Karpas-422 (cell line): ENCODE results near the gene NR5A1. TPM values are rescaled to one million over a fixed set of nuclear protein-coding genes. Genes with fewer than 3 reads are reported as not detected.

Experiments used
- DNase-seq: peaks from one replicate; pipeline ENCODE4 v3.0.0-alpha.2; 2015
- H2AFZ ChIP-seq: fragments of 200-600 bp; sonication (generic); 2 replicates; pipeline ENCODE4 v1.6.1; 2014; ENCODE audit warnings: antibody characterized with exemption, low read length, mixed read lengths
- H3K27ac ChIP-seq: fragments of 200-600 bp; sonication (generic); 2 replicates; pipeline ENCODE4 v1.5.1; 2014; ENCODE audit warnings: mild to moderate bottlenecking, low read length, moderate library complexity
- H3K27me3 ChIP-seq: fragments of 200-600 bp; sonication (generic); 2 replicates; pipeline ENCODE4 v1.6.1; 2014; ENCODE audit warnings: low read length, mixed read lengths
- H3K36me3 ChIP-seq: fragments of 200-600 bp; sonication (generic); 2 replicates; pipeline ENCODE4 v1.6.1; 2014; ENCODE audit warnings: low read length, mixed read lengths; ENCODE audit not compliant: insufficient read depth
- H3K4me1 ChIP-seq: fragments of 200-600 bp; sonication (generic); 2 replicates; pipeline ENCODE4 v1.6.1; 2014; ENCODE audit warnings: mild to moderate bottlenecking, low read length, mixed read lengths
- H3K4me2 ChIP-seq: fragments of 200-600 bp; sonication (generic); 2 replicates; pipeline ENCODE4 v1.6.1; 2014; ENCODE audit warnings: low read length, low read depth, mild to moderate bottlenecking; ENCODE audit not compliant: poor library complexity, severe bottlenecking
- H3K4me3 ChIP-seq: fragments of 200-600 bp; sonication (generic); 2 replicates; pipeline ENCODE4 v1.5.1; 2014; ENCODE audit warnings: mild to moderate bottlenecking, antibody characterized with exemption, low read length, mixed read lengths
- H3K79me2 ChIP-seq: fragments of 200-600 bp; sonication (generic); 2 replicates; pipeline ENCODE4 v1.6.1; 2014; ENCODE audit warnings: mild to moderate bottlenecking, low read length, mixed read lengths
- H3K9ac ChIP-seq: fragments of 200-600 bp; sonication (generic); 2 replicates; pipeline ENCODE4 v1.6.0; 2014; ENCODE audit warnings: low read length
- H3K9me2 ChIP-seq: fragments of 200-600 bp; sonication (generic), shearing (Covaris generic); replicated peaks from 2 replicates; pipeline ENCODE4 v1.6.0; 2014; ENCODE audit warnings: mild to moderate bottlenecking, low read length, moderate library complexity; ENCODE audit not compliant: insufficient read depth
- H3K9me3 ChIP-seq: fragments of 300-700, 200-600 bp; sonication (generic); 2 replicates; pipeline ENCODE4 v1.6.1; 2014; ENCODE audit warnings: low read length, mixed read lengths
- H4K20me1 ChIP-seq: fragments of 200-600 bp; sonication (generic); 2 replicates; pipeline ENCODE4 v1.6.1; 2014; ENCODE audit warnings: mild to moderate bottlenecking, antibody characterized with exemption, low read length, low read depth; ENCODE audit not compliant: insufficient read depth
- total RNA-seq: library from RNA; depleted of rRNA; stranded (reverse); fragments of >200 nt; shearing (Covaris generic); gene quantifications from 2 replicates; pipeline ENCODE4 v1.2.3, GENCODE V29; 2014; ENCODE audit warnings: low replicate concordance

NR5A1 gene
- total RNA-seq, 1 experiment from 2014 or later: not detected

GRCh38 chr9:124500028-124500795, 7.0 kb downstream of the NR5A1 start:
- Histone ChIP-seq H3K27ac (no peak overlapping the region), H3K4me3 (no peak overlapping the region), H4K20me1 (no peaks in the 10 kb centered on the region), H2AFZ (no peak overlapping the region), H3K4me2 (no peak overlapping the region), H3K36me3 (no peaks in the 10 kb centered on the region), H3K4me1 (no peaks in the 10 kb centered on the region), H3K9ac (no peak overlapping the region), H3K27me3 (no peaks in the 10 kb centered on the region), H3K9me3 (no peaks in the 10 kb centered on the region), H3K79me2 (no peaks in the 10 kb centered on the region), H3K9me2 (no peaks in the 10 kb centered on the region)
- no peak for DNase-seq

GRCh38 chr9:124499216-124499615, 8.0 kb downstream of the NR5A1 start:
- Histone ChIP-seq H4K20me1 (no peaks in the 10 kb centered on the region), H3K36me3 (no peaks in the 10 kb centered on the region), H3K27ac (no peak overlapping the region), H3K4me1 (no peaks in the 10 kb centered on the region), H3K9me3 (no peaks in the 10 kb centered on the region), H3K4me3 (no peak overlapping the region), H3K9me2 (no peaks in the 10 kb centered on the region), H3K27me3 (no peaks in the 10 kb centered on the region), H3K4me2 (no peak overlapping the region), H3K79me2 (no peaks in the 10 kb centered on the region), H2AFZ (no peak overlapping the region), H3K9ac (no peak overlapping the region)
- no peak for DNase-seq

GRCh38 chr9:124498499-124499146, 8.6 kb downstream of the NR5A1 start:
- Histone ChIP-seq H4K20me1 (no peaks in the 10 kb centered on the region), H3K9me3 (no peaks in the 10 kb centered on the region), H3K79me2 (no peaks in the 10 kb centered on the region), H2AFZ (no peak overlapping the region), H3K9me2 (no peaks in the 10 kb centered on the region), H3K4me1 (no peaks in the 10 kb centered on the region), H3K36me3 (no peaks in the 10 kb centered on the region), H3K27ac (no peak overlapping the region), H3K4me2 (no peak overlapping the region), H3K4me3 (no peak overlapping the region), H3K27me3 (no peaks in the 10 kb centered on the region), H3K9ac (no peak overlapping the region)
- DNase-seq: no peak

- H2AFZ ChIP-seq: no peak overlapping the region
- no peak overlapping the region for H3K9ac ChIP-seq
- no peaks in the 10 kb centered on the region for H3K79me2 ChIP-seq
- H3K27ac ChIP-seq: no peak overlapping the region
- H3K36me3 ChIP-seq: no peaks in the 10 kb centered on the region
- no peak overlapping the region for H3K4me2 ChIP-seq
- no peaks in the 10 kb centered on the region for H3K27me3 ChIP-seq
- no peak for DNase-seq
- H3K4me1 ChIP-seq: no peaks in the 10 kb centered on the region
- no peaks in the 10 kb centered on the region for H3K9me2 ChIP-seq
- H3K9me3 ChIP-seq: no peaks in the 10 kb centered on the region
- H3K4me3 ChIP-seq: no peak overlapping the region
- H4K20me1 ChIP-seq: no peaks in the 10 kb centered on the region
Observed at GRCh38 chr9:124498040-124498439, 9.2 kb downstream of the NR5A1 start.

GRCh38 chr9:124497441-124497840, 9.8 kb downstream of the NR5A1 start:
- Histone ChIP-seq H3K9me3 (no peaks in the 10 kb centered on the region), H2AFZ (no peak overlapping the region), H3K4me2 (no peak overlapping the region), H3K4me1 (no peaks in the 10 kb centered on the region), H3K27me3 (no peaks in the 10 kb centered on the region), H3K4me3 (no peak overlapping the region), H3K9me2 (no peaks in the 10 kb centered on the region), H3K27ac (no peak overlapping the region), H3K9ac (no peak overlapping the region), H3K79me2 (no peaks in the 10 kb centered on the region), H4K20me1 (no peaks in the 10 kb centered on the region), H3K36me3 (no peaks in the 10 kb centered on the region)
- DNase-seq: no peak

GRCh38 chr9:124496463-124496862, 10.7 kb downstream of the NR5A1 start:
- Histone ChIP-seq H3K36me3 (no peaks in the 10 kb centered on the region), H3K4me2 (no peak overlapping the region), H3K4me1 (no peaks in the 10 kb centered on the region), H3K9me2 (no peaks in the 10 kb centered on the region), H3K9me3 (no peaks in the 10 kb centered on the region), H3K27me3 (no peaks in the 10 kb centered on the region), H3K79me2 (no peaks in the 10 kb centered on the region), H3K9ac (no peak overlapping the region), H4K20me1 (no peaks in the 10 kb centered on the region), H3K27ac (no peak overlapping the region), H2AFZ (no peak overlapping the region), H3K4me3 (no peak overlapping the region)
- no peak for DNase-seq

- Histone ChIP-seq H3K4me1 (no peaks in the 10 kb centered on the region), H3K79me2 (no peaks in the 10 kb centered on the region), H3K27me3 (no peaks in the 10 kb centered on the region), H3K9me2 (no peaks in the 10 kb centered on the region), H3K4me2 (no peak overlapping the region), H3K4me3 (no peak overlapping the region), H2AFZ (no peak overlapping the region), H3K27ac (no peak overlapping the region), H3K9me3 (no peaks in the 10 kb centered on the region), H3K9ac (no peak overlapping the region), H3K36me3 (no peaks in the 10 kb centered on the region), H4K20me1 (no peaks in the 10 kb centered on the region)
- no peak for DNase-seq
Observed at GRCh38 chr9:124496075-124496449, 11.1 kb downstream of the NR5A1 start.

- Histone ChIP-seq H3K27me3 (no peaks in the 10 kb centered on the region), H3K9me2 (no peaks in the 10 kb centered on the region), H3K9me3 (no peaks in the 10 kb centered on the region), H3K4me2 (no peak overlapping the region), H3K9ac (no peak overlapping the region), H3K4me1 (no peaks in the 10 kb centered on the region), H3K79me2 (no peaks in the 10 kb centered on the region), H3K36me3 (no peaks in the 10 kb centered on the region), H3K4me3 (no peak overlapping the region), H4K20me1 (no peaks in the 10 kb centered on the region), H2AFZ (no peak overlapping the region), H3K27ac (no peak overlapping the region)
- DNase-seq: no peak
Observed at GRCh38 chr9:124495126-124496074, 11.8 kb downstream of the NR5A1 start.
